Loucy (cell line): Measurements from ENCODE around the gene CLNK.

Experiments
- H2AFZ ChIP-seq: fragments of 200-600 bp; sonication (generic); 2 replicates; pipeline ENCODE4 v1.6.0; 2016; ENCODE audit warnings: antibody characterized with exemption, mild to moderate bottlenecking, low read length, moderate library complexity
- H3F3A ChIP-seq: fragments of 200-600 bp; 2 replicates; pipeline ENCODE4 v1.6.0; 2016; ENCODE audit warnings: antibody characterized with exemption, low read depth, mild to moderate bottlenecking
- H3K27me3 ChIP-seq: fragments of 200-600 bp; sonication (generic); 2 replicates; pipeline ENCODE4 v1.6.1; 2014; ENCODE audit warnings: low read length, mild to moderate bottlenecking; ENCODE audit not compliant: insufficient read depth, poor library complexity, severe bottlenecking
- H3K36me3 ChIP-seq: fragments of 200-600 bp; sonication (generic); 2 replicates; pipeline ENCODE4 v1.6.1; 2016; ENCODE audit warnings: low read length; ENCODE audit not compliant: insufficient read depth
- H3K4me1 ChIP-seq: fragments of 200-600 bp; sonication (generic); 2 replicates; pipeline ENCODE4 v1.5.1; 2014; ENCODE audit warnings: low read length, mild to moderate bottlenecking; ENCODE audit not compliant: insufficient read depth, poor library complexity, severe bottlenecking
- H3K4me2 ChIP-seq: fragments of 200-600 bp; sonication (generic); 2 replicates; pipeline ENCODE4 v1.6.0; 2014; ENCODE audit warnings: antibody characterized with exemption, low read length, low read depth, mild to moderate bottlenecking; ENCODE audit not compliant: poor library complexity, severe bottlenecking
- H3K4me3 ChIP-seq: fragments of 200-600 bp; sonication (generic); 2 replicates; pipeline ENCODE4 v1.5.1; 2014; ENCODE audit warnings: low read length, mild to moderate bottlenecking, mixed read lengths; ENCODE audit not compliant: poor library complexity, severe bottlenecking
- H3K79me2 ChIP-seq: fragments of 200-600 bp; sonication (generic); 2 replicates; pipeline ENCODE4 v1.6.1; 2014; ENCODE audit warnings: low read length; ENCODE audit not compliant: insufficient read depth
- H3K9ac ChIP-seq: fragments of 200-600 bp; sonication (generic); 2 replicates; pipeline ENCODE4 v1.6.0; 2014; ENCODE audit warnings: mild to moderate bottlenecking, low read depth, low read length, moderate library complexity; ENCODE audit not compliant: poor library complexity, severe bottlenecking
- H3K9me2 ChIP-seq: fragments of 200-600 bp; sonication (generic); replicated peaks from 2 replicates; pipeline ENCODE4 v1.6.1; 2016; ENCODE audit warnings: low read depth, low read length, mixed read lengths
- H3K9me3 ChIP-seq: fragments of 200-600 bp; sonication (generic); 2 replicates; pipeline ENCODE4 v1.6.1; 2014; ENCODE audit warnings: mild to moderate bottlenecking, antibody characterized with exemption, low read length, low read depth; ENCODE audit not compliant: insufficient read depth
- H4K20me1 ChIP-seq: fragments of 200-600 bp; sonication (generic); 2 replicates; pipeline ENCODE4 v1.6.0; 2014; ENCODE audit warnings: antibody characterized with exemption, low read length, mild to moderate bottlenecking; ENCODE audit not compliant: insufficient read depth, poor library complexity, severe bottlenecking
- CTCF ChIP-seq: fragments of 200-600 bp; sonication (generic); conservative IDR thresholded peaks from 2 replicates; pipeline ENCODE4 v1.5.1; 2014; ENCODE audit warnings: mild to moderate bottlenecking, antibody characterized with exemption, low read length
- EZH2phosphoT487 ChIP-seq: fragments of 200-600 bp; IDR thresholded peaks from 2 replicates; pipeline ENCODE4 v1.6.1; 2018; ENCODE audit warnings: antibody characterized with exemption, mild to moderate bottlenecking, moderate library complexity, borderline replicate concordance

CLNK gene

GRCh38 chr4:10456595-10457254, 227.8 kb downstream of the CLNK start:
- Histone ChIP-seq H3K4me1 (peaks cover 30% of the 10 kb centered on the region), H3K4me3 (peak overlapping the region; percentile 86), H3K79me2 (peaks cover 29% of the 10 kb centered on the region), H3F3A (no peaks in the 10 kb centered on the region), H4K20me1 (peaks cover 14% of the 10 kb centered on the region), H3K9ac (peak overlapping the region; percentile 73), H3K36me3 (peaks cover 6% of the 10 kb centered on the region; the same call in 1 of the 2 replicates), H3K9me2 (no peaks in the 10 kb centered on the region), H3K27me3 (no peaks in the 10 kb centered on the region), H2AFZ (peak overlapping the region; percentile 94), H3K4me2 (peak overlapping the region; percentile 96), H3K9me3 (no peaks in the 10 kb centered on the region)
- no peak for TF ChIP-seq EZH2phosphoT487
- no peak for TF ChIP-seq CTCF

GRCh38 chr4:10456260-10456594, 228.3 kb downstream of the CLNK start:
- peaks cover 29% of the 10 kb centered on the region for H3K79me2 ChIP-seq
- H4K20me1 ChIP-seq: peaks cover 14% of the 10 kb centered on the region
- peaks cover 6% of the 10 kb centered on the region; the same call in 1 of the 2 replicates for H3K36me3 ChIP-seq
- H3K9me3 ChIP-seq: no peaks in the 10 kb centered on the region
- H3K27me3 ChIP-seq: no peaks in the 10 kb centered on the region
- peak overlapping the region; percentile 86 for H3K4me3 ChIP-seq
- peak overlapping the region; percentile 96 for H3K4me2 ChIP-seq
- peak overlapping the region; percentile 67; the same call in 1 of the 2 replicates for H2AFZ ChIP-seq
- peak overlapping the region; percentile 73 for H3K9ac ChIP-seq
- H3K4me1 ChIP-seq: peaks cover 30% of the 10 kb centered on the region
- TF ChIP-seq EZH2phosphoT487: no peak
- TF ChIP-seq CTCF: no peak
- no peaks in the 10 kb centered on the region for H3K9me2 ChIP-seq
- no peaks in the 10 kb centered on the region for H3F3A ChIP-seq

DNA sequence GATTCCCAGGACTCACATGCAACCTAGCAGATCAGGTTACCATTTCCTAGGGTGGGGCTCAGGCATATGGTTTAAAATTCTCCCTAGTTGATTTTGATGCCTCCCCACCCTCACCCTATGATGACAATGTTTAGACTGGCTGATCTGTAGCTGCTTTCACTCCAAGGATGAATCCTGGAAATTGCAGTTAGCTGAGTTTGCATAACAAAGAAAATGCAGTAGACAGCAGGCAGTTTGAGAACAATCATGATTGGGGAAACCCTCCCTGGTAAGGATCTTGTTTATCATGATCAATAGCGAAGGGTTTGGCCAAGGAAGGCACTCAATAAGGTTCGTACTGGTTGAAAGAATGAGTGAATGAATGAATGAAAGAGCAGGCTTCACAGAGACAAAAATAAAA, 229.4 kb downstream of the CLNK start:
- H3K36me3 ChIP-seq: peaks cover 6% of the 10 kb centered on the region; the same call in 1 of the 2 replicates
- TF ChIP-seq CTCF (no peak), EZH2phosphoT487 (no peak)
- H3K4me2 ChIP-seq: peak overlapping the region; percentile 96

More for the DNA sequence above, 229.4 kb downstream of the CLNK start:
- Histone ChIP-seq H3K9ac (peak overlapping the region; percentile 73), H3K4me3 (peak overlapping the region; percentile 86), H4K20me1 (peaks cover 14% of the 10 kb centered on the region), H3K79me2 (peaks cover 29% of the 10 kb centered on the region), H3K4me1 (peaks cover 30% of the 10 kb centered on the region), H2AFZ (no peak overlapping the region), H3K9me2 (no peaks in the 10 kb centered on the region), H3K9me3 (no peaks in the 10 kb centered on the region), H3K27me3 (no peaks in the 10 kb centered on the region), H3F3A (no peaks in the 10 kb centered on the region)
